Endometrium (tissue), 2 donors: ENCODE measurements around the gene SIK3.
"Not testable (repeated sequence)": the region's sequence is repeated elsewhere in the genome, so short reads cannot be mapped to it uniquely, and the experiment has no call there.

ENCODE experiments used
- FAIRE-seq: peaks from 2 replicates; lab custom pipeline; 2012; peaks lifted over from hg19 to GRCh38; lab: Jason Lieb, UNC
- donor health status: control.
- donor health status: control.

The SIK3 gene

GRCh38 chr11:117098269-117099232 is at the start of gene SIK3:
SIK3 (minus strand) TSS chr11:117098428; CDS start chr11:117098415, 13 bp downstream.
- FAIRE-seq, result no peak

GRCh38 chr11:117146521-117146920 is 48.3 kb upstream of the SIK3 start:
- FAIRE-seq, result no peak

GRCh38 chr11:117145393-117145761 is 47.1 kb upstream of the SIK3 start:
- FAIRE-seq, result no peak

GRCh38 chr11:117144477-117145392 is 46.5 kb upstream of the SIK3 start:
- FAIRE-seq, result no peak

GRCh38 chr11:117143871-117144476 is 45.7 kb upstream of the SIK3 start, which contains the start of gene PAFAH1B2:
PAFAH1B2 (plus strand) TSS chr11:117144287; CDS start chr11:117152448, 8,161 bp downstream.
- no peak for FAIRE-seq

- no peak for FAIRE-seq
Observed at GRCh38 chr11:117143390-117143789, 45.2 kb upstream of the SIK3 start.

GRCh38 chr11:117137223-117138086 is 39.2 kb upstream of the SIK3 start:
- not testable (repeated sequence) for FAIRE-seq

GRCh38 chr11:117134979-117135378 is 36.8 kb upstream of the SIK3 start:
- FAIRE-seq, result not testable (repeated sequence)

- no peak for FAIRE-seq
Observed at GRCh38 chr11:117134431-117134830, 36.2 kb upstream of the SIK3 start.

GRCh38 chr11:117130879-117131278 is 32.7 kb upstream of the SIK3 start:
- no peak for FAIRE-seq

GRCh38 chr11:117130396-117130795 is 32.2 kb upstream of the SIK3 start:
- FAIRE-seq, result not testable (repeated sequence)

- no peak for FAIRE-seq
Observed at GRCh38 chr11:117128289-117128688, 30.1 kb upstream of the SIK3 start.

GRCh38 chr11:117127171-117127901 is 29.1 kb upstream of the SIK3 start:
- FAIRE-seq, result no peak

- FAIRE-seq, result no peak
Observed at GRCh38 chr11:117126223-117126965, 28.2 kb upstream of the SIK3 start.

GRCh38 chr11:117122556-117122955 is 24.3 kb upstream of the SIK3 start:
- no peak for FAIRE-seq

GRCh38 chr11:117121176-117121575 is 22.9 kb upstream of the SIK3 start:
- FAIRE-seq, result no peak

- no peak for FAIRE-seq
Observed at GRCh38 chr11:117117681-117118080, 19.5 kb upstream of the SIK3 start.

- not testable (repeated sequence) for FAIRE-seq
Observed at GRCh38 chr11:117112939-117113338, 14.7 kb upstream of the SIK3 start.

GRCh38 chr11:117112497-117112896 is 14.3 kb upstream of the SIK3 start:
- not testable (repeated sequence) for FAIRE-seq
